HT-29 (cell line): ENCODE measurements around the gene RIN3. TPM values are rescaled to one million over a fixed set of nuclear protein-coding genes. Genes with fewer than 3 reads are reported as not detected.

ENCODE experiments used
- total RNA-seq: library from RNA; depleted of rRNA; stranded (reverse); fragments of >200 nt; shearing (Covaris generic); gene quantifications from 2 replicates; pipeline ENCODE4 v1.2.3, GENCODE V29; 2014; rRNA removed

Gene RIN3
- total RNA-seq, 1 experiment from 2014 or later = not detected

Other genes with a start within 250 kb of the RIN3 start
- gene SLC24A4, start 190.6 kb upstream of the RIN3 start, total RNA-seq = not detected in 2 replicates
- 51.5 and 62.2 TPM in 2 replicates for gene LGMN, start 234.8 kb downstream of the RIN3 start, total RNA-seq